ENCODE results near the gene NACAD.

NACAD gene

DNA sequence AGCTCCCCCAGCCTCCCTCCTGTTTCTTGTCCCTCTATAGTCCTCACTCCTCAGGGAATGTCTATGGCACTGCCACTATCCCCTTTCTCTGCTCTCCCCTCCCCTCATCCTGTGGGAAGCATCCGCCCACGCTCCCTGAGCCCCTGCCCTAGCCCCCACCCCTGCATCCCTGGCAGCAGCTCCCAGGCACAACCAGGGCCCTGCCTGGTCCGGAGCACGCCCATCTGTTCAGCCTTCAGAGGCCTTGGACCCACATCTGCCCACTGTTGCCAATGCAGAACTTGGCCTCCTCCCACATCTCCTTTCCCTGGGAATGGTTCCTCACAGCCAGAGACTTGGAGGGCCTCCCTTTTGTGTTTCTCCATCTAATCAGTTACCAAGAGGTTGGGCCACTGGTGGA, 43.1 kb upstream of the NACAD start:
- H3K4me3 ChIP-seq (ENCODE audit: low read depth, low read length), result no peak overlapping the region
- TF ChIP-seq, protein P1, sequence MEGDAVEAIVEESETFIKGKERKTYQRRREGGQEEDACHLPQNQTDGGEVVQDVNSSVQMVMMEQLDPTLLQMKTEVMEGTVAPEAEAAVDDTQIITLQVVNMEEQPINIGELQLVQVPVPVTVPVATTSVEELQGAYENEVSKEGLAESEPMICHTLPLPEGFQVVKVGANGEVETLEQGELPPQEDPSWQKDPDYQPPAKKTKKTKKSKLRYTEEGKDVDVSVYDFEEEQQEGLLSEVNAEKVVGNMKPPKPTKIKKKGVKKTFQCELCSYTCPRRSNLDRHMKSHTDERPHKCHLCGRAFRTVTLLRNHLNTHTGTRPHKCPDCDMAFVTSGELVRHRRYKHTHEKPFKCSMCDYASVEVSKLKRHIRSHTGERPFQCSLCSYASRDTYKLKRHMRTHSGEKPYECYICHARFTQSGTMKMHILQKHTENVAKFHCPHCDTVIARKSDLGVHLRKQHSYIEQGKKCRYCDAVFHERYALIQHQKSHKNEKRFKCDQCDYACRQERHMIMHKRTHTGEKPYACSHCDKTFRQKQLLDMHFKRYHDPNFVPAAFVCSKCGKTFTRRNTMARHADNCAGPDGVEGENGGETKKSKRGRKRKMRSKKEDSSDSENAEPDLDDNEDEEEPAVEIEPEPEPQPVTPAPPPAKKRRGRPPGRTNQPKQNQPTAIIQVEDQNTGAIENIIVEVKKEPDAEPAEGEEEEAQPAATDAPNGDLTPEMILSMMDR (IDR thresholded peaks at IDR 0.05; ENCODE audit: insufficient read depth, low read depth, low read length, missing control alignments), result no peak
- DNase-seq (ENCODE audit: low read depth), result no peak

DNA sequence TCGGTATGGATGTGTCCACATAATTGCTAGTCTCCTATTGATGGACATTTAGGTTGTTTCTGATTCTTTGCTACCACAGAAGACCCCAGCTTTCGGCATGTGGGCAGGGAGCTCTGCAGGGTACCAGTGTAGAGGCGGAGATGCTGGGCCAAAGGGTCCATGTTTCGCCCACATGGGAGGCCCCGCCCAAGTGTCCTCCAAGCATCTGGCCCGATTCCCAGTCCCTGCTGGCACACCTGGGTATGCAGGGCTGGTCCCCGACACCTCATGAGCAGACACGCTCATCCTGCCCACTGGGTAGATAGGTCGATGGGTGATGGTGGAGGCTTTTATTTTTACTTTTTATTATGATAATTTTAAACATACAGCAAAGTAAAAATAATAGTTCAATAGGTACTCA, 42.1 kb upstream of the NACAD start:
- TF ChIP-seq, protein P1 (IDR thresholded peaks at IDR 0.05; ENCODE audit: insufficient read depth, low read depth, low read length, missing control alignments), result no peak
- no peak for DNase-seq (ENCODE audit: low read depth)
- no peak overlapping the region for H3K4me3 ChIP-seq (ENCODE audit: low read depth, low read length)

DNA sequence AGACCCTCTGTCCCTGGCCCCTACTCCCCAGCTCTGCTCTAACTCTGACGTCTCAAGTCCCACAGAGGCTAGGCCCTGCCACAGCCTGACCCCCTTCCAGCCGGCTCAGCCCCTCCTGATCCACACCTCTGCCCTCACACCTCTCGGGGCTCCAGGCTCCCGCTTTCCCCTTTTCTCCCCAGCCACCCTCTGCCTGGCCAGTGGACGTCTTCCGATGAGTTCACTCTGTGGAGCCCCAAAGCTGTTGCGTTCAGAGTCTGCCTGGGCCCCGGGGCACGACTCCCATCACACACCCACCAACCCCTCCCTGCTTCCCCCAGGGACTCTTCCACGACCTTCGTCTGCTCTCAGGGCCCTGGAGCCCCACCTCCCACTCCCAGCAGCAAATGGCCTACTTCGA, 41.1 kb upstream of the NACAD start:
- no peak for DNase-seq (ENCODE audit: low read depth)
- TF ChIP-seq, protein P1 (IDR thresholded peaks at IDR 0.05; ENCODE audit: insufficient read depth, low read depth, low read length, missing control alignments), result no peak
- H3K4me3 ChIP-seq (ENCODE audit: low read depth, low read length), result no peak overlapping the region

DNA sequence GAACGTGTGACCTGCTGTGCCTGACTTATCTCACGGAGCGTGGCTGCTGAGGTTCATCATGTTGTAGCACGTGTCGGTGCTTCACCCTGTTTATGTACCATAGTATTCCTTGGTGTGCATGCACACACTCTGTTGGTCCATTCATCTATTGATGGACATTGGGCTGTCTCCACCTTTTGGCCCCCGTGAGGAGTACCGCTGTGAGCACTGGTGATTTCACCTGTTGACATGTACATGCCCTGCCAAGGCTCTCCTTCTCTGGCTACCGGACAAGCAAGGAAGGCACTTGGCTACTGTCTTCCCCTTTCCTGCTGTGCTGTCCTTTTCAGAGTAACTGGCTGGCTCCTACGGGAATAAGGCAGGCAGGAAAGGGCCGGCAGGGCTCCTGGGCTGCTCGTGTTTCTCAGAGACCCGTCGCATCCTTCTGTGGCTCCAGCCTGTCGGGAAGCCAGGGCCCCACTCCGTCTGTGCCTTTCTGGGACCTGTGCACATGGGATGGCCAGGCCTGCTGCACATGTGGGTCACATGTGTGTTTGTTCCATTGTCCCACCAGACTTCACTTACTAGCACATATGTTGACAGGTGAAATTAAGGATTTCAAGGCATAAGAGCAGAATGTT, 40.5 kb upstream of the NACAD start:
- TF ChIP-seq, protein P1 (IDR thresholded peaks at IDR 0.05; ENCODE audit: insufficient read depth, low read depth, low read length, missing control alignments), result no peak
- H3K4me3 ChIP-seq (ENCODE audit: low read depth, low read length), result no peak overlapping the region
- no peak for DNase-seq (ENCODE audit: low read depth)

DNA sequence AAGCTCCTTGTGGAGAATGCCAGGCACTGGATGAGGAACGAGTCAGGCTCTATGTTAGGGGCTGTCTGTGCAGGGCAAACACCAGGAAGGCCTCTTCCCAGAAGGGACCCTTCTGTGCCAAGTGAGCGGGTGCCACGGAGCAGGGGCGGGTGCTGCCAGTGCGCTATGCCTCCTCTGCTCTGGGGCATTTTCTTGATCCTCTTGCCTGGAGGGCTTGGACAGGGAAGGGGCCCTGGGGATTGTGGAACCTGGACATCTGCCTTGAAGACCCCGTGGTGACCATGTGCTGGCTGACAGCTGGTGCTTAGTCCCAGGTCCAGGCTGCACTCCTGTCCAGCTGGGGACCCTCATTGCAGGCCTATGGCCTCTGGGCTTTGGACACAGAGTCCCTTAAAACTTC, 38.2 kb upstream of the NACAD start:
- TF ChIP-seq, protein P1 (IDR thresholded peaks at IDR 0.05; ENCODE audit: insufficient read depth, low read depth, low read length, missing control alignments), result no peak
- DNase-seq (ENCODE audit: low read depth), result no peak
- no peak overlapping the region for H3K4me3 ChIP-seq (ENCODE audit: low read depth, low read length)

DNA sequence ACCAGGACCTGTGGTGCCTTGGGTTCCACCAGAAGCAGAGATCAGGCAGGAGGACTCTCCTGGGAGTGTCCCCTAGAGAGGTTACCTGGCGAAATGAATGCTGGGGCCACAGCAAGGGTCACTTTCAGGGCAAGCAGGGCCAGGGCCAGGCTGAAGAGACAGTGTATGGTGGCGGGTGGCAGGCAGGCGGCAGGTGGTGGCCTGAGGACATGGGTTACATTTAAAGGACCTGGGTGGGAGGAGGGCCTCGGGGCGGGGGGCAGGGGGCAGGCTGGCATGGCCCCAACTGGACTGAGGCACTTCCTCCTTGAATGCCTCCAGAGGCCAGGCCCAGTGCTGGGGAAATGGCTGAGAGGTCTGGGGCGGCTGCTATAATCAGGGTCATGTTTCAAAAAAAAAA, 37.4 kb upstream of the NACAD start:
- DNase-seq (ENCODE audit: low read depth), result no peak
- no peak overlapping the region for H3K4me3 ChIP-seq (ENCODE audit: low read depth, low read length)
- TF ChIP-seq, protein P1 (IDR thresholded peaks at IDR 0.05; ENCODE audit: insufficient read depth, low read depth, low read length, missing control alignments), result no peak
